Left ventricle myocardium inferior (tissue), 1 donor: ENCODE measurements around the gene MAOA. TPM values are rescaled to one million over a fixed set of nuclear protein-coding genes. Genes with fewer than 3 reads are reported as not detected.

Experiments
- DNase-seq: peaks from one replicate; pipeline ENCODE4 v3.0.0-alpha.2; 2020
- H3K27ac ChIP-seq: fragments of 200-600 bp; replicated peaks from 2 replicates; pipeline ENCODE4 v1.8.0; 2021
- H3K27me3 ChIP-seq: fragments of 200-600 bp; 2 replicates; pipeline ENCODE4 v1.8.0; 2021; ENCODE audit warnings: low read depth
- H3K36me3 ChIP-seq: fragments of 200-600 bp; 2 replicates; pipeline ENCODE4 v1.8.0; 2021
- H3K4me1 ChIP-seq: fragments of 200-600 bp; 2 replicates; pipeline ENCODE4 v1.8.0; 2021
- H3K4me3 ChIP-seq: fragments of 200-600 bp; 2 replicates; pipeline ENCODE4 v1.8.0; 2021; ENCODE audit warnings: mild to moderate bottlenecking, moderate library complexity
- H3K9me3 ChIP-seq: fragments of 200-600 bp; replicated peaks from 2 replicates; pipeline ENCODE4 v1.8.0; 2021
- intact Hi-C: fragments of 100-400 bp; cut with micrococcal nuclease; formaldehyde crosslinking; loops from one replicate; pipeline ENCODE4 v1.11.0; 2022
- total RNA-seq: library from RNA; stranded (reverse); fragmentation: NEBNext Ultra II Directional; extraction: Animal tissue kit (Norgen Biotek cat#: 25700); gene quantifications from one replicate; pipeline ENCODE4 v1.2.1, GENCODE V29; 2021
- TF ChIP-seq, protein P1 (sequence below): fragments of 200-600 bp; IDR thresholded peaks from 2 replicates; pipeline ENCODE4 v1.8.0; 2021; ENCODE audit warnings: antibody characterized with exemption, mild to moderate bottlenecking, borderline replicate concordance
- donor health status: DM: no; HTN: yes; CAD: no; lungs with severe emphysema.

The MAOA gene
- total RNA-seq, 1 donor from 2014 or later = 113 TPM

DNA sequence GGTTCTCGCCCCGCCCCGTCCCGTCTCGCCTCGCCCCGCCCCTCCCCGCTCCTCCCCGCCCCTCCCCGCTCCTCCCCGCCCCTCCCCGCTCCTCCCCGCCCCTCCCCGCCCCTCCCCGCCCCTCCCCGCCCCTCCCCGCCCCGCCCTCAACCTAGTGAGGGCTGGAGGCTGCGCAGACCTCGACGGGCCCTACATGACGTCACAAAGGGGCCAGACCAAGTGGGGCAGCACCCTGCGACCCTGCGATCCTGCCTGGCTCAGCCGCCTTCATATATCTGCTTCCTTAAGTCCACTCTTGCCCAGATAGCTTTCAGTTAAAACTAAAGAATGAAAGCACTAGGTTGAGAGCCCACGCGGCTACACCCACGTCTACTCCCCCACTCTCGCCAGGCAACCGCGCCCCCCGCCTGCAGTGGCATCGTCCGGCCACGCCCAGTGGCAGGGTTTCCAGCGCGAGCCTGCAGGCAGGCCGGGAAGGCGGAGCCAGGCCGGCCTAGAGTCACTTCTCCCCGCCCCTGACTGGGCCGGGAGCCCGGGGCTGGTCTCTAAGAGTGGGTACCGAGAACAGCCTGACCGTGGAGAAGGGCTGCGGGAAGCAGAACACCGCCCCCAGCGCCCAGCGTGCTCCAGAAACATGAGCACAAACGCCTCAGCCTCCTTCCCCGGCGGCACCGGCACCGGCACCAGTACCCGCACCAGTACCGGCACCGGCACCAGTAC, 1.5 kb upstream of the MAOA start:
- Histone ChIP-seq H3K36me3 (no peaks in the 10 kb centered on the region), H3K27ac (peak overlapping the region; percentile 95), H3K4me3 (peak overlapping the region; percentile 85), H3K4me1 (peaks cover 8% of the 10 kb centered on the region), H3K9me3 (no peaks in the 10 kb centered on the region), H3K27me3 (no peaks in the 10 kb centered on the region)
- DNase-seq = peak; percentile 92
- intact Hi-C loops = loop anchor here (5.0 to 10.0 kb wide), 2 partner anchors 53 to 90 kb away; no protein-coding TSS in a partner anchor
- TF ChIP-seq, protein P1, sequence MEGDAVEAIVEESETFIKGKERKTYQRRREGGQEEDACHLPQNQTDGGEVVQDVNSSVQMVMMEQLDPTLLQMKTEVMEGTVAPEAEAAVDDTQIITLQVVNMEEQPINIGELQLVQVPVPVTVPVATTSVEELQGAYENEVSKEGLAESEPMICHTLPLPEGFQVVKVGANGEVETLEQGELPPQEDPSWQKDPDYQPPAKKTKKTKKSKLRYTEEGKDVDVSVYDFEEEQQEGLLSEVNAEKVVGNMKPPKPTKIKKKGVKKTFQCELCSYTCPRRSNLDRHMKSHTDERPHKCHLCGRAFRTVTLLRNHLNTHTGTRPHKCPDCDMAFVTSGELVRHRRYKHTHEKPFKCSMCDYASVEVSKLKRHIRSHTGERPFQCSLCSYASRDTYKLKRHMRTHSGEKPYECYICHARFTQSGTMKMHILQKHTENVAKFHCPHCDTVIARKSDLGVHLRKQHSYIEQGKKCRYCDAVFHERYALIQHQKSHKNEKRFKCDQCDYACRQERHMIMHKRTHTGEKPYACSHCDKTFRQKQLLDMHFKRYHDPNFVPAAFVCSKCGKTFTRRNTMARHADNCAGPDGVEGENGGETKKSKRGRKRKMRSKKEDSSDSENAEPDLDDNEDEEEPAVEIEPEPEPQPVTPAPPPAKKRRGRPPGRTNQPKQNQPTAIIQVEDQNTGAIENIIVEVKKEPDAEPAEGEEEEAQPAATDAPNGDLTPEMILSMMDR = peak; percentile 55

DNA sequence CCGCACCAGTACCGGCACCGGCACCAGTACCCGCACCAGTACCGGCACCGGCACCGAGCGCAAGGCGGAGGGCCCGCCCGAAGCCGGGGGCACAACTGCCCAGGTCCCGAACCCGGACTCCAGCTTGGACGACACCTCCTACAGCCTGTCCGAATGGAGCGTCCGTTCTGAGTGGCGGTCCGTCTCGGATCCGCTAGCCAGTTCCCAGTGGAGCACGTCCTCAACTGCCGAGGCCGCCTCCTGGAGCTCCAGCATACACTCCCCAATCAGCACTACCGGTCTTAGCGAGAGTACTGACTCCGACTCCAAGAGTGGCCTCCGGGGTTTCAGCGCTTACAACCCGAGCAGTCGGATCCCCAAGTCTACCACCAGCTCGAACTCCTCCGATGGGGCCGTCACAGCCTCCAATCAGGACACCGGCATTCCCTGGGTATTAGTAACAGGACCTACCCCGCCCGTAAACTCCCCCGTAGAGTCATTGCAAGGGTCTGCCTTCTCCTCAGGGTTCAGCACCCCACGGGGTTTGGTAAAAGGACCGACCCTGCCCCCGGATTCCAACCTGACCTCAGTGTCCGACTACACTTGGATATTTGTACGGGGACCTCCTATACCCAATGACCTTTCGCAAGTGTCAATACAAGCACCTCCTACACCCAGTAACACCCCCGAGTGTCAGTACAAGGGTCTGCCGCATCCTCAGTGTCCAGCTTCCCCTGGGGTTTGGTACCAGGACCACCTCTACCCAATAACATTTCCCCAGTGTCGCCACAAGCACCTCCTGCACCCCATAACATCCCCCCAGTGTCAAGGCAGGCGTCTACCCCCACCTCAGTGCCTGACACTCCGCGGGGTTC, 721 bp upstream of the MAOA start:
- peak overlapping the region; percentile 85 for H3K4me3 ChIP-seq
- H3K4me1 ChIP-seq = peaks cover 16% of the 10 kb centered on the region
- peak; percentile 24 for DNase-seq
- H3K27ac ChIP-seq = peak overlapping the region; percentile 95
- no peaks in the 10 kb centered on the region for H3K9me3 ChIP-seq
- intact Hi-C loops = loop anchor here (5.0 to 10.0 kb wide), 2 partner anchors 52 to 89 kb away; no protein-coding TSS in a partner anchor
- TF ChIP-seq, protein P1 = no peak
- H3K36me3 ChIP-seq = no peaks in the 10 kb centered on the region
- no peaks in the 10 kb centered on the region for H3K27me3 ChIP-seq

DNA sequence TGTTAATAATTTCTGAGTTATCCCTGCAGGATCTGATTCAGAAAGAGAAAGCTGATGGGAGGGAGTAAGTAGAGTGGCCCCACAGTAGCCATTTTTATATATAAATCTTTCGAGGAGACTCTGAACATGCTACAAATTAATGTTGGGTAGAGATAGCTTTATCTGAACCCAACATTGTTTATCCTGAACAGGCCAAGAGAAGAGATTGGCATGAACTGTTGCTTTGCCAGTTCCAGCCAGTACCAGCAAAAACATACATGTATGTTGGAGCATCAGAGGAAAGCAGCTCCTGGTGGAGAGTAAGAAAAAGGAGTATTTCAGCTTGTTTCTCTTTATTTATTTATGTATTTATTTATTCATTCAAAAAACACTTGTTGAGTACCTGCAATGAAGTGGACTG, 1.6 kb downstream of the MAOA start:
- Histone ChIP-seq H3K9me3 (no peaks in the 10 kb centered on the region), H3K27ac (peak overlapping the region; percentile 38), H3K4me1 (peaks cover 27% of the 10 kb centered on the region), H3K4me3 (peak overlapping the region; percentile 85), H3K36me3 (no peaks in the 10 kb centered on the region), H3K27me3 (no peaks in the 10 kb centered on the region)
- TF ChIP-seq, protein P1 = no peak
- intact Hi-C loops = loop anchor here (5.0 to 10.0 kb wide), 2 partner anchors 50 to 87 kb away; no protein-coding TSS in a partner anchor
- DNase-seq = no peak

DNA sequence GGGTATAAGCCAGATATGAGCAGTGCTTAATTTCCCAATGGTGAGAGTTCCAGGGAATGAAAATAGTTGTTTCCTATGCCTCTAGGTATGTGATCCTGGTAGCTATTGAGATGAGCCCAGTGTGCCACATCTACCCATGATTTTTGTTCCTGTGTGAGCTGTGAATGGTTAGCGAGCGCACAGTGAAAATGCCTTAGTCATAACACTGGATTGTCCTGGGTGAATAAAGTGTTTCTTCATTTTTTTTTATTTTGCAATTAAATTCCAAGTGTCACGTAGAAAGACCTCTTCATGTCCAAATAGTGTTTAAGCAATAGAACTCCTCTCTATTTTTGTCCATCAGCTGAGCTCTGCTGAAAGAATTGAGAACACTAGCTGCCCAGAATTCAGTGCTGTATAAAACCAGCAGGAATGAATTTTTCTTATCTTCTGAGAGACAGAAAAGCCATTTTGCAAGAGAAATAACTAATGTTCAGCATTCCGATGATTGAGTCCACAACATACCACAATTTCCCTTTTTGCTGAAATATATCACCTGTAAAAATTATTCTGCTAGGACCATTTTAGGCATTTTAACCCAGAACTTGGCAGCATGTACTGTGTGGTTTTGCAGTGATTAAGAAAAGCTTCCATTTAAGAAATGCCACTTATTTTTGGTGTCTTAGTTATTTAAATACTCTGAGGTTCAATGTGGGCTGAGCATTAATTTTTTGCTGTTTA, 5.6 kb downstream of the MAOA start:
- Histone ChIP-seq H3K4me3 (peak overlapping the region; percentile 21), H3K27me3 (no peaks in the 10 kb centered on the region), H3K4me1 (peaks cover 32% of the 10 kb centered on the region), H3K9me3 (no peaks in the 10 kb centered on the region), H3K36me3 (no peaks in the 10 kb centered on the region), H3K27ac (peak overlapping the region; percentile 63)
- TF ChIP-seq, protein P1 = no peak
- intact Hi-C loops = no loop called here
- no peak for DNase-seq

DNA sequence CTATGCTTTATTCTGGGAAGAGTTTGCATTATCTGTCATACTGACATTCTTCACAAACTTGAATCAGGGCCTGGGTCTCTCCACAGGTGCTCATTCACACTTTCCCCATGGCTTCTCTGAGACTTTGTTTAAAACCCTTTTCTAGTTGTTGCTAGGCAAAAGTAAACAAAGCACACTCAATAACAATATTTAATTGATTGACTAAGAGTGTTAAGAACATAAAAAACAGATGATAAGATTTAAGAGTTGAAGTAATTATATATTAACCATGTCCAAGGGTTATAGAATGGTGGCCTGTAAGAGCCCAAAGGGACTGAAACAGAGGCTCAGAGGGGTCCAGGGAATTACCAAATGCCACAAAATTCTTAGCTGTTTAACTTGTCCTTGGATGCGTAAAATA, 7.1 kb downstream of the MAOA start:
- no peak overlapping the region for H3K4me3 ChIP-seq
- H3K36me3 ChIP-seq = no peaks in the 10 kb centered on the region
- no peaks in the 10 kb centered on the region for H3K9me3 ChIP-seq
- peaks cover 32% of the 10 kb centered on the region for H3K4me1 ChIP-seq
- no peak for DNase-seq
- TF ChIP-seq, protein P1 = no peak
- no peaks in the 10 kb centered on the region for H3K27me3 ChIP-seq
- H3K27ac ChIP-seq = no peak overlapping the region
- intact Hi-C loops = no loop called here
